ENCODE data around the gene NR1I3.
"Not testable (repeated sequence)": the region's sequence is repeated elsewhere in the genome, so short reads cannot be mapped to it uniquely, and the experiment has no call there.

- not testable (repeated sequence) for TF ChIP-seq CTCF, POLR2AphosphoS5, POLR2A, EP300 (IDR thresholded peaks at IDR 0.05)
Observed at GRCh38 chr1:161257109-161257508, 19.1 kb upstream of the NR1I3 start.

Measured in suprapubic skin (tissue), 4 donors.